B cell (primary cell): ENCODE measurements around the gene ARPC2. TPM values are rescaled to one million over a fixed set of nuclear protein-coding genes. Genes with fewer than 3 reads are reported as not detected.

ENCODE experiments used
- ATAC-seq: fragments of 200-7000 bp; cut with Tn5 transposase; one replicate; pipeline ENCODE4 v1.10.0; 2021; ENCODE audit warnings: low read depth, mild to moderate bottlenecking, moderate number of reproducible peaks, moderate library complexity
- CTCF ChIA-PET: fragments of 350-600 bp; sonication (Branson Sonifier 250); formaldehyde crosslinking; loops from one replicate; lab custom pipeline; 2021; ENCODE audit warnings: antibody characterized with exemption, inconsistent platforms; lab: Charles Lee
- POLR2A ChIA-PET: fragments of 350-600 bp; sonication (Branson Sonifier 250); formaldehyde crosslinking; loops from one replicate; lab custom pipeline; 2021; ENCODE audit warnings: antibody characterized with exemption; lab: Charles Lee
- DNase-seq: peaks from one replicate; pipeline ENCODE4 v3.0.0; 2013
- H2AFZ ChIP-seq: 2 replicates; pipeline ENCODE4 v1.6.1; 2012; ENCODE audit warnings: mild to moderate bottlenecking, low read depth, low read length; ENCODE audit not compliant: insufficient read depth, poor library complexity, severe bottlenecking
- H3K27ac ChIP-seq, 2 donors: 1 replicate in 1 of 2; 2 replicates in 1 of 2; pipeline ENCODE4 v1.5.1; 2012 to 2013; ENCODE audit warnings: low read length in 2 of 2, mild to moderate bottlenecking in 2 of 2, moderate library complexity in 1 of 2
- H3K27me3 ChIP-seq, 4 experiments: fragments of 200-600 bp in 1 of 4; sonication (generic) in 1 of 4; replicated peaks in 1 of 4; 1 replicate in 2 of 4; 2 replicates in 2 of 4; pipeline versions ENCODE4 v1.6.1 to v1.7.0; 2013 to 2016; ENCODE audit warnings: low read length in 3 of 4, mild to moderate bottlenecking in 2 of 4, mixed read lengths in 1 of 4, moderate library complexity in 1 of 4; ENCODE audit not compliant: insufficient read depth in 4 of 4, control insufficient read depth in 3 of 4; ENCODE audit errors: control extremely low read depth in 1 of 4
- H3K36me3 ChIP-seq, 2 experiments: replicated peaks in 1 of 2; 1 replicate in 1 of 2; 2 replicates in 1 of 2; pipeline versions ENCODE4 v1.6.1 to v1.7.1; 2013; ENCODE audit warnings: low read length in 1 of 2; ENCODE audit not compliant: insufficient read depth in 2 of 2, control insufficient read depth in 1 of 2; ENCODE audit errors: control extremely low read depth in 1 of 2, extremely low read depth in 1 of 2
- H3K4me1 ChIP-seq, 2 donors: fragments of 200-600 bp in 1 of 2; sonication (generic) in 1 of 2; 1 replicate in 1 of 2; 2 replicates in 1 of 2; pipeline versions ENCODE4 v1.5.1 to v1.6.1; 2013 to 2017; ENCODE audit warnings: low read length in 2 of 2; ENCODE audit not compliant: control insufficient read depth in 2 of 2, insufficient read depth in 2 of 2
- H3K4me2 ChIP-seq: replicated peaks from 2 replicates; pipeline ENCODE3; 2012; ENCODE audit warnings: mild to moderate bottlenecking, low read depth, low read length; ENCODE audit not compliant: poor library complexity, severe bottlenecking
- H3K4me3 ChIP-seq, 5 experiments: fragments of 200-600 bp in 1 of 5; sonication (generic) in 1 of 5; 1 replicate in 3 of 5; 2 replicates in 2 of 5; pipeline versions ENCODE4 v1.5.1 to v1.7.0; 2011 to 2016; ENCODE audit warnings: low read length in 4 of 5, mild to moderate bottlenecking in 4 of 5, low read depth in 2 of 5, control low read depth in 1 of 5, moderate library complexity in 1 of 5; ENCODE audit not compliant: insufficient read depth in 1 of 5; ENCODE audit errors: control extremely low read depth in 1 of 5, extremely low read depth in 1 of 5
- H3K79me2 ChIP-seq: fragments of 200-600 bp; sonication (generic); one replicate; pipeline ENCODE4 v1.6.0; 2016; ENCODE audit warnings: low read length; ENCODE audit not compliant: control insufficient read depth, insufficient read depth
- H3K9ac ChIP-seq: fragments of 200-600 bp; sonication (generic); 2 replicates; pipeline ENCODE4 v1.6.1; 2017; ENCODE audit warnings: mild to moderate bottlenecking, low read length, moderate library complexity
- H3K9me3 ChIP-seq, 3 donors: one replicate each; pipeline versions ENCODE4 v1.6.1 to v1.7.1; 2013; ENCODE audit warnings: low read length in 2 of 3; ENCODE audit not compliant: control insufficient read depth in 2 of 3, insufficient read depth in 1 of 3; ENCODE audit errors: control extremely low read depth in 1 of 3
- H4K20me1 ChIP-seq: 2 replicates; pipeline ENCODE4 v1.6.0; 2012; ENCODE audit warnings: mild to moderate bottlenecking, low read length; ENCODE audit not compliant: insufficient read depth, control insufficient read depth, poor library complexity, severe bottlenecking
- H3K27ac Mint-ChIP-seq: one replicate; pipeline ENCODE4 v1.8.0; 2021; ENCODE audit warnings: mixed read lengths
- H3K27me3 Mint-ChIP-seq: one replicate; pipeline ENCODE4 v1.8.0; 2021; ENCODE audit warnings: mixed read lengths
- H3K4me1 Mint-ChIP-seq: one replicate; pipeline ENCODE4 v1.8.0; 2021; ENCODE audit warnings: mixed read lengths
- H3K4me3 Mint-ChIP-seq: one replicate; pipeline ENCODE4 v1.8.0; 2021; ENCODE audit warnings: mixed read lengths
- H3K9me3 Mint-ChIP-seq: one replicate; pipeline ENCODE4 v1.8.0; 2022; ENCODE audit warnings: mixed read lengths; ENCODE audit not compliant: insufficient read depth
- EZH2 ChIP-seq: IDR thresholded peaks from 2 replicates; pipeline ENCODE4 v1.6.1; 2012; ENCODE audit warnings: borderline replicate concordance, low read depth, mild to moderate bottlenecking, moderate library complexity, low read length; ENCODE audit not compliant: insufficient read depth, poor library complexity, severe bottlenecking
- WGBS: methylation state at CpG from one replicate; pipeline ENCODE4 v1.1.5; 2013; ENCODE audit warnings: missing lambda C conversion rate; ENCODE audit not compliant: insufficient coverage; 5-methylcytosine and 5-hydroxymethylcytosine counted together
- intact Hi-C: fragments of 100-400 bp; cut with micrococcal nuclease; formaldehyde crosslinking; loops from one replicate; pipeline ENCODE4 v1.10.0; 2022
- polyA plus RNA-seq: library from polyadenylated mRNA; depleted of rRNA; stranded (reverse); fragments of >200 nt; gene quantifications from 2 replicates; pipeline ENCODE4 v1.2.3, GENCODE V29; 2012
- total RNA-seq, 2 donors: library from RNA; stranded (reverse); fragments of 120-200 nt in 1 of 2; gene quantifications; 1 replicate in 1 of 2; 2 replicates in 1 of 2; pipeline versions ENCODE4 v1.2.3 to v1.2.4, GENCODE V29; 2013 to 2022
- TF ChIP-seq, protein P1 (sequence below): fragments of 200-600 bp; IDR thresholded peaks from one replicate; pipeline ENCODE4 v1.8.0; 2022; ENCODE audit warnings: antibody characterized with exemption, mild to moderate bottlenecking

The ARPC2 gene
- total and polyA plus RNA-seq, 2 donors (not counting 1 experiment from before 2014, with no cell fraction given) = 314 to 343 TPM

DNA sequence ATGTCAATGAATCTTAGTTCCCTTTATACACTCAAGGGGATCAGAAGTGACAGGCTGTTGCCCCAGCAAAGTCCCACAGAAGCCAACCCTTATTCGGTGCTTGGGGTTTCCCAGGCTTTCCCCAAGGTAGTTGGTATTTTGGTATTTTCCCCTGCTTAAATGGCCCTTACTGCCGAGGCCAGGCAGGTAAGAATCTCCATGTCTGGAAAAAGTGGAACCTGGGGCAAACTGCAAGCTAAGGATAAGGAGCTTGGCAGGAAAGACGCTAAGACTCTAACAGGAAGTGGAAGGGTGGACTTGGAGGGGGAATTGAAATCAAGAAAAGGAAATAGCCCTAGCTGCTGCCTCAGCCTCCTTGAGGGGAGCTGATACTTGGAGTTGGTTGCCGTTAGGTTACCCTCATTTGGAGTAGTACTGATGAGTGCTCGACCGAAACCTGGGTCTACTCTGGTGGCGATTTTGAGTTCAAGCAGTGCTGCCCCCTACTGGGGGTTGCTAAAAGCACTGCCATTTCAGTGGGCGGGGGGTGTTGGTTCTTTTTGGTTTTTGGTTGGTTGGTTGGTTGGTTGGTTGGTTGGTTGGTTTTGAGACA, 40.5 kb downstream of the ARPC2 start:
- peaks cover 32% of the 10 kb centered on the region for H4K20me1 ChIP-seq
- intact Hi-C loops = loop anchor here (1.0 kb wide), 5 partner anchors 13 to 88 kb away; partner anchors contain the start of genes AAMP, PNKD and TMBIM1
- peak overlapping the region; percentile 61 to 85 for H3K27ac ChIP-seq
- TF ChIP-seq EZH2 = no peak
- TF ChIP-seq, protein P1, sequence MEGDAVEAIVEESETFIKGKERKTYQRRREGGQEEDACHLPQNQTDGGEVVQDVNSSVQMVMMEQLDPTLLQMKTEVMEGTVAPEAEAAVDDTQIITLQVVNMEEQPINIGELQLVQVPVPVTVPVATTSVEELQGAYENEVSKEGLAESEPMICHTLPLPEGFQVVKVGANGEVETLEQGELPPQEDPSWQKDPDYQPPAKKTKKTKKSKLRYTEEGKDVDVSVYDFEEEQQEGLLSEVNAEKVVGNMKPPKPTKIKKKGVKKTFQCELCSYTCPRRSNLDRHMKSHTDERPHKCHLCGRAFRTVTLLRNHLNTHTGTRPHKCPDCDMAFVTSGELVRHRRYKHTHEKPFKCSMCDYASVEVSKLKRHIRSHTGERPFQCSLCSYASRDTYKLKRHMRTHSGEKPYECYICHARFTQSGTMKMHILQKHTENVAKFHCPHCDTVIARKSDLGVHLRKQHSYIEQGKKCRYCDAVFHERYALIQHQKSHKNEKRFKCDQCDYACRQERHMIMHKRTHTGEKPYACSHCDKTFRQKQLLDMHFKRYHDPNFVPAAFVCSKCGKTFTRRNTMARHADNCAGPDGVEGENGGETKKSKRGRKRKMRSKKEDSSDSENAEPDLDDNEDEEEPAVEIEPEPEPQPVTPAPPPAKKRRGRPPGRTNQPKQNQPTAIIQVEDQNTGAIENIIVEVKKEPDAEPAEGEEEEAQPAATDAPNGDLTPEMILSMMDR = peak; percentile 67
- H2AFZ ChIP-seq = no peak overlapping the region
- H3K79me2 ChIP-seq = no peaks in the 10 kb centered on the region
- DNase-seq (peak; percentile 93), ATAC-seq (peak; percentile 90)
- peaks cover 48 to 57% of the 10 kb centered on the region in 2 donors for H3K4me1 ChIP-seq
- Mint-ChIP-seq H3K4me1 (peaks cover 53% of the 10 kb centered on the region), H3K27me3 (no peaks in the 10 kb centered on the region), H3K27ac (peak overlapping the region; percentile 98), H3K4me3 (peak overlapping the region; percentile 86), H3K9me3 (no peaks in the 10 kb centered on the region)
- no peaks in the 10 kb centered on the region for H3K9me3 ChIP-seq
- no peak overlapping the region for H3K9ac ChIP-seq
- 7% methylated on average over 7 of the region's 8 CpGs for WGBS
- H3K27me3 ChIP-seq = no peaks in the 10 kb centered on the region
- POLR2A ChIA-PET = interaction anchor here (0.6 to 1.3 kb wide), 4 partner anchors 13 to 993 kb away, joined by 3 to 6 read pairs (median 5); partner anchors contain the start of genes AAMP and PNKD
- peak overlapping the region; percentile 50 for H3K4me2 ChIP-seq
- CTCF ChIA-PET = interaction anchor here (0.6 to 3.4 kb wide), 25 partner anchors 9 to 144 kb away, joined by 3 to 19 read pairs (median 6); partner anchors contain the start of genes AAMP, CATIP, PNKD and TMBIM1
- H3K4me3 ChIP-seq = no peak overlapping the region
- H3K36me3 ChIP-seq = peaks cover 8 to 41% of the 10 kb centered on the region in 2 experiments
